ENCODE results near the gene HSD17B11. TPM values are rescaled to one million over a fixed set of nuclear protein-coding genes. Genes with fewer than 3 reads are reported as not detected.
"Not testable (repeated sequence)": the region's sequence is repeated elsewhere in the genome, so short reads cannot be mapped to it uniquely, and the experiment has no call there.

HSD17B11 gene
- total RNA-seq, 1 donor from 2014 or later: 95.6 TPM

DNA sequence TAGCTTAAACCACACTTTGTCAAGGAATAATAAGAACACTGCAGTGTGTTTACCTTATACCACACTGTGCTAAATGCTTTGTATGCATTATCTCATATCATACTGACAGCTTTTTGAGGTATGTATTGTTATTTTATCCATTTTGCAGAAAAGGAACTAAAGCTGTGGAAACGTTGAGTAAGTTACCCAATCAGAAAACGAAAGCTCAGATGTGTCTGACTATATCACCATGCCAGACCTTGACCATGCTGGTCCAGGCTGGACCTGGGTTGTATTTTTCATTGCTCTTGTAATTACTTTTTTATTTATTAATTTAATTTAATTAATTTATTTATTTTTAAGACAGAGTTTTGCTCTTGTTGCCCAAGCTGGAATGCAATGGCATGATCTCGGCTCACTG, 2.1 kb downstream of the HSD17B11 start:
- ATAC-seq (no peak), DNase-seq (no peak)
- TF ChIP-seq CTCF (IDR thresholded peaks at IDR 0.05): no peak
- intact Hi-C loops (cut with DNase I): no loop called here
- H3K9me3 ChIP-seq: no peaks in the 10 kb centered on the region
- H3K27ac ChIP-seq: peak overlapping the region; percentile 90
- no peaks in the 10 kb centered on the region for H3K27me3 ChIP-seq
- H3K4me1 ChIP-seq: peaks cover 27% of the 10 kb centered on the region
- H3K36me3 ChIP-seq: no peaks in the 10 kb centered on the region
- H3K4me3 ChIP-seq: peak overlapping the region; percentile 70

GRCh38 chr4:87387237-87387636, 3.8 kb downstream of the HSD17B11 start:
- DNase-seq (no peak), ATAC-seq (peak; percentile 17)
- Histone ChIP-seq H3K27ac (no peak overlapping the region), H3K27me3 (no peaks in the 10 kb centered on the region), H3K9me3 (no peaks in the 10 kb centered on the region), H3K36me3 (no peaks in the 10 kb centered on the region), H3K4me3 (peak overlapping the region; percentile 70), H3K4me1 (peaks cover 27% of the 10 kb centered on the region)
- intact Hi-C loops (cut with DNase I): no loop called here
- no peak for TF ChIP-seq CTCF (IDR thresholded peaks at IDR 0.05)

GRCh38 chr4:87384466-87385132, 6.4 kb downstream of the HSD17B11 start:
- peaks cover 22% of the 10 kb centered on the region for H3K36me3 ChIP-seq
- H3K9me3 ChIP-seq; H3K27me3 ChIP-seq; ATAC-seq; intact Hi-C loops (cut with DNase I); H3K27ac ChIP-seq; H3K4me3 ChIP-seq; DNase-seq: not testable (repeated sequence)
- H3K4me1 ChIP-seq: peaks cover 23% of the 10 kb centered on the region

DNA sequence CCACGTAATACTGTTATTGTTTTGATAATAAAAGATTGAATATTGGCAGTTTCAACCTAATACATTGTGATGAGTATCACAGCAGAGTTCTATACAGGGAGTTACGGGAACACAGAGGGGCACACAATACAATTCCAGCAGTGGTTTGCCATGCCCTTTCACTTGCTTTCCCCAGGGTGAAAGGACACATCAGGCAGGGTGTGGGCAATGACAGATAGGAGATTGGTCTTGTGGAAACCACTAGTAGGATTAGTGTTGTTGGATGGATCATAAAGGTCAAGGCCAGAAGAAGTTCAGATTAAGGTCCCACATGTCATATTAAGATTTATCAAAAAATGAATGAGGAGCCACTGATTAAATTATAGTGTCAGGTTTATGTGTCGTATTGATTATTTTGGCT, 8.1 kb downstream of the HSD17B11 start:
- intact Hi-C loops (cut with DNase I): no loop called here

DNA sequence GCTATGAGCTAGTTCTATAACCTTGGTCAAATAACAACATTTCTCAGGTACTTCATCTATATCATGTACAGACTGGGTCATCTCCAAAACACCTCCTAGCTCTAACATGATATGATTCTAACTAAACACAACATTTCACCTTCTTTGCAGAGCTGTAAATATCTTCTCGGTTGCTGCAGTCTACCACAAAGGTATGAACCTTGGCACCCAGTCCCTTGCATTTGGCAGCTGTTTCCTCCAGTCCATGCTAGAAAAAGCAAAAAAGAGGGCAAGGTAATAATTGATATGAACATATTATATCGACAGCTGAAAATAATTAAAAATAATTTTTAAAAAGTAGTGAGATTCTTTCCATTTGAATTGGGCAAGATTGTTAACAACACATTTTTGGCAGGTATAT, 8.9 kb downstream of the HSD17B11 start:
- ATAC-seq: no peak
- Histone ChIP-seq H3K4me1 (peaks cover 4% of the 10 kb centered on the region), H3K9me3 (no peaks in the 10 kb centered on the region), H3K36me3 (peaks cover 37% of the 10 kb centered on the region), H3K27me3 (no peaks in the 10 kb centered on the region), H3K27ac (no peak overlapping the region), H3K4me3 (no peak overlapping the region)
- no peak for DNase-seq
- intact Hi-C loops (cut with DNase I): no loop called here
- no peak for TF ChIP-seq CTCF (IDR thresholded peaks at IDR 0.05)

More for the DNA sequence above, 8.1 kb downstream of the HSD17B11 start:
- no peak for TF ChIP-seq CTCF (IDR thresholded peaks at IDR 0.05)
- Histone ChIP-seq H3K36me3 (peaks cover 31% of the 10 kb centered on the region), H3K9me3 (no peaks in the 10 kb centered on the region), H3K27me3 (no peaks in the 10 kb centered on the region), H3K4me3 (no peak overlapping the region), H3K27ac (no peak overlapping the region), H3K4me1 (peaks cover 11% of the 10 kb centered on the region)
- DNase-seq (no peak), ATAC-seq (no peak)

- no peak overlapping the region for H3K4me3 ChIP-seq
- no peaks in the 10 kb centered on the region for H3K4me1 ChIP-seq
- H3K36me3 ChIP-seq: peaks cover 56% of the 10 kb centered on the region
- no peaks in the 10 kb centered on the region for H3K27me3 ChIP-seq
- intact Hi-C loops (cut with DNase I): loop anchor here (10.0 kb wide), 1 partner anchor 87 kb away; no protein-coding TSS in a partner anchor
- no peak for DNase-seq
- no peak for ATAC-seq
- H3K9me3 ChIP-seq: no peaks in the 10 kb centered on the region
- H3K27ac ChIP-seq: no peak overlapping the region
- TF ChIP-seq CTCF (IDR thresholded peaks at IDR 0.05): no peak
Measured at GRCh38 chr4:87377816-87378215, 13.2 kb downstream of the HSD17B11 start.

Data from upper lobe of right lung (tissue), 1 donor.